Stomach (tissue), 9 donors: Measurements from ENCODE around the gene FXYD2. TPM values are rescaled to one million over a fixed set of nuclear protein-coding genes. Genes with fewer than 3 reads are reported as not detected.

Source experiments
- DNase-seq, 2 donors: peaks; one replicate each; pipeline versions ENCODE4 v3.0.0 to v3.0.0-alpha.2; 2013 to 2019
- H3K27ac ChIP-seq, 5 donors: fragments of 200-600 bp in 4 of 5; sonication (generic) in 4 of 5; one replicate each; pipeline ENCODE4 v1.5.1; 2013 to 2019; ENCODE audit warnings: mild to moderate bottlenecking in 1 of 5, moderate library complexity in 1 of 5
- H3K27me3 ChIP-seq, 3 donors: fragments of 200-600 bp; sonication (generic); one replicate each; pipeline ENCODE4 v1.5.1; 2017 to 2019; ENCODE audit warnings: mixed run types in 1 of 3
- H3K36me3 ChIP-seq, 4 donors: fragments of 200-600 bp; sonication (generic); 1 replicate in 3 of 4; 2 replicates in 1 of 4; pipeline ENCODE4 v1.5.1; 2016 to 2019
- H3K4me1 ChIP-seq, 4 donors: fragments of 200-600 bp; sonication (generic); one replicate each; pipeline ENCODE4 v1.5.1; 2016 to 2019
- H3K4me3 ChIP-seq, 4 donors: fragments of 200-600 bp; sonication (generic) in 3 of 4; one replicate each; pipeline ENCODE4 v1.5.1; 2016 to 2019; ENCODE audit warnings: mild to moderate bottlenecking in 1 of 4
- H3K9me3 ChIP-seq, 4 donors: fragments of 200-600 bp; sonication (generic); one replicate each; pipeline ENCODE4 v1.5.1; 2016 to 2019
- EP300 ChIP-seq: sonication (generic); formaldehyde crosslinking; IDR thresholded peaks from one replicate; pipeline ENCODE4 v1.6.1; 2017; ENCODE audit warnings: antibody characterized with exemption
- POLR2A ChIP-seq, 4 donors: fragments of 450-650 bp; IDR thresholded peaks; one replicate each; pipeline ENCODE4 v1.6.1; 2016; ENCODE audit warnings: antibody characterized with exemption in 4 of 4, control low read depth in 2 of 4, mild to moderate bottlenecking in 1 of 4, moderate library complexity in 1 of 4
- POLR2AphosphoS5 ChIP-seq, 3 donors: sonication (generic); formaldehyde crosslinking; IDR thresholded peaks; one replicate each; pipeline ENCODE4 v1.6.1; 2016; ENCODE audit warnings: antibody characterized with exemption in 3 of 3
- WGBS, 5 donors: extraction: QIAGEN DNeasy Blood & Tissue Kit in 3 of 5; methylation state at CpG; one replicate each; pipeline versions ENCODE4 v1.1.5 to v1.1.7; 2013 to 2018; 5-methylcytosine and 5-hydroxymethylcytosine counted together
- intact Hi-C: fragments of 100-400 bp; cut with DNase I; formaldehyde crosslinking; loops from one replicate; pipeline ENCODE4 v1.15.1; 2023; ENCODE audit warnings: low total_unique reads
- polyA plus RNA-seq, 3 donors: library from polyadenylated mRNA; stranded (reverse); fragments of 200-250 nt; gene quantifications; one replicate each; pipeline ENCODE4 v1.2.3, GENCODE V29; 2013
- total RNA-seq, 5 donors: library from RNA; depleted of rRNA; stranded (reverse); fragments of >200 nt; gene quantifications; one replicate each; pipeline versions ENCODE4 v1.1.0 to v1.2.3, GENCODE V29; 2014 to 2016
- TF ChIP-seq, protein P1 (sequence below), 7 experiments: fragments of 450-650 bp in 4 of 7; fragments of 200-600 bp in 3 of 7; sonication (generic) in 3 of 7; IDR thresholded peaks; one replicate each; pipeline ENCODE4 v1.5.1; 2016 to 2019; ENCODE audit warnings: antibody characterized with exemption in 7 of 7, control low read depth in 2 of 7, mild to moderate bottlenecking in 1 of 7
- donor health status: healthy with polysubstance abuse.
- donor health status: Bipolar disorder and iron deficiency.
- donor health status: healthy.

Gene FXYD2
- total and polyA plus RNA-seq, 8 donors: 0.45 to 7.8 (median 4.0) TPM; not detected in 3

DNA sequence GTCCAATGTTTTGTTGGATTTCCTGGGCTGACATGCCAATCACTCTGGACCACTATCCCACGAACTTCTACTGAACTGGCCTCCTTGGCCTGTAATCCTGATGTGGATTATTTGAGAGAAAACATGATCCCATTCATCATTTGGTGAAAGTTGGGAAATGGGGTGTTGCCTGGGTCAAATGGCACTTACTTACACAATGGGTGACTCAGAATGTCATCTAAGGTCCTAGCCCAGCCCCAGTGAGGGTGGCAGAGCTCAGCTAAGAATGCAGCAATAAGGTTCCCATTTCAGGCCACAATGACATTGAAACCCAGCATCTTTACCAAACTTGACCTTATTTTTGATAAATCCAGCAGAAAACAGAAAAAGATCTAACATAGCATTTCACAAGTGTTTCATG, 19.5 kb downstream of the FXYD2 start:
- no peak for DNase-seq
- H3K27me3 ChIP-seq: peaks cover 0 to 31% (median 16%) of the 10 kb centered on the region in 3 donors
- peaks cover 0 to 26% (median 11%) of the 10 kb centered on the region in 4 donors for H3K4me1 ChIP-seq
- H3K27ac ChIP-seq: no peak overlapping the region
- no peaks in the 10 kb centered on the region for H3K9me3 ChIP-seq
- no peak overlapping the region for H3K4me3 ChIP-seq
- TF ChIP-seq EP300 (no peak), POLR2A (IDR thresholded peaks at IDR 0.05) (no peak)
- WGBS, 5 donors: 26 to 54% (median 31%) methylated on average over 1 of the region's 1 CpG
- H3K36me3 ChIP-seq: no peaks in the 10 kb centered on the region
- intact Hi-C loops: no loop called here

DNA sequence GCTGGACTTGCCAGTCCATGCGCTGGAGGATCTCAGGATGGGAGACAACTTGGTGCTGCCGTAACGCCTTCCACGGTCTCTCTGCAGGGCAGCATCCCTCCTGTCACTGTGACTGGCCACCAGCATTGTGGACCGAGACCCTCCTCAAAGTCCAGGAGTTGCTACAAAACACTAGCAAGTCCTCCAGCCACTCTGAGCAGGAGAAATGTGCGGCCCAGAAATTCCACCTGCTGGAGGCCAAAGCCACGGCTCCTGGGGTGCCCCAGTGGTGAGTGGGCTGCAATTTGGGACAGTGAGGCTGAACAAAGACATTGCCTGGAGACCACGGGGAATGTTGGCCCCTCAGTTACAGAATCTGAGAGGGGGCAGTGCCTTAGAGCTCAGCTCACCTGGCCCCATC, 20.6 kb downstream of the FXYD2 start:
- Histone ChIP-seq H3K4me3 (no peak overlapping the region), H3K27ac (no peak overlapping the region), H3K9me3 (no peaks in the 10 kb centered on the region), H3K36me3 (no peaks in the 10 kb centered on the region), H3K27me3 (peaks cover 0 to 30% (median 11%) of the 10 kb centered on the region in 3 donors), H3K4me1 (peaks cover 0 to 18% (median 4%) of the 10 kb centered on the region in 4 donors)
- intact Hi-C loops: no loop called here
- DNase-seq: no peak
- TF ChIP-seq EP300 (no peak), POLR2AphosphoS5 (IDR thresholded peaks at IDR 0.05) (no peak), POLR2A (IDR thresholded peaks at IDR 0.05) (no peak)
- TF ChIP-seq, protein P1, sequence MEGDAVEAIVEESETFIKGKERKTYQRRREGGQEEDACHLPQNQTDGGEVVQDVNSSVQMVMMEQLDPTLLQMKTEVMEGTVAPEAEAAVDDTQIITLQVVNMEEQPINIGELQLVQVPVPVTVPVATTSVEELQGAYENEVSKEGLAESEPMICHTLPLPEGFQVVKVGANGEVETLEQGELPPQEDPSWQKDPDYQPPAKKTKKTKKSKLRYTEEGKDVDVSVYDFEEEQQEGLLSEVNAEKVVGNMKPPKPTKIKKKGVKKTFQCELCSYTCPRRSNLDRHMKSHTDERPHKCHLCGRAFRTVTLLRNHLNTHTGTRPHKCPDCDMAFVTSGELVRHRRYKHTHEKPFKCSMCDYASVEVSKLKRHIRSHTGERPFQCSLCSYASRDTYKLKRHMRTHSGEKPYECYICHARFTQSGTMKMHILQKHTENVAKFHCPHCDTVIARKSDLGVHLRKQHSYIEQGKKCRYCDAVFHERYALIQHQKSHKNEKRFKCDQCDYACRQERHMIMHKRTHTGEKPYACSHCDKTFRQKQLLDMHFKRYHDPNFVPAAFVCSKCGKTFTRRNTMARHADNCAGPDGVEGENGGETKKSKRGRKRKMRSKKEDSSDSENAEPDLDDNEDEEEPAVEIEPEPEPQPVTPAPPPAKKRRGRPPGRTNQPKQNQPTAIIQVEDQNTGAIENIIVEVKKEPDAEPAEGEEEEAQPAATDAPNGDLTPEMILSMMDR (IDR thresholded peaks at IDR 0.05): no peak
- 89 to 97% (median 92%) methylated on average over 7 to 8 of the region's 8 CpGs for WGBS, 5 donors

DNA sequence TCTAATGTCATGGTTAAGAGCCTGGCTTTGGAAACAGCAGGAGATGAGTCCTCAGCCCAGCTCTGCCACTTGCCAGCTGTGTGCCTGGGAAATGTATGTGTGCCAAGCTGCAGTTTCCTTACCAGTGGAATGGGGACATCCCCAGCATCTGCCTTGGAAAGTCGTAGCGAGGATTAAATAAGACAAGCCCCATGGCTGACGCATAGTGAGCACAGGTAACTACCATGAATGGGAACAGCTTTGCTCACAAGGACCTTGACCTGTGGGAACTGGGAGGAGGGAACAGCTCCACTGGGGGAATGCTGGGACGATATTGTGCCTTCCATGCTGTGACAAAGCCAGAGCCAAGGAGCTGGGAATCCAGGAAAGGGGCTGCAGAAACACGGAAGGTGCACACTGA, 24.9 kb downstream of the FXYD2 start:
- WGBS, 5 donors: 41 to 70% (median 45%) methylated on average over 5 of the region's 5 CpGs
- no peaks in the 10 kb centered on the region for H3K9me3 ChIP-seq
- H3K27ac ChIP-seq: no peak overlapping the region
- TF ChIP-seq POLR2AphosphoS5 (IDR thresholded peaks at IDR 0.05) (no peak), POLR2A (IDR thresholded peaks at IDR 0.05) (no peak), EP300 (no peak)
- TF ChIP-seq, protein P1 (IDR thresholded peaks at IDR 0.05): no peak
- peaks cover 14 to 53% (median 39%) of the 10 kb centered on the region in 3 donors for H3K27me3 ChIP-seq
- H3K36me3 ChIP-seq: no peaks in the 10 kb centered on the region
- DNase-seq: no peak
- H3K4me1 ChIP-seq: peaks cover 20 to 26% (median 23%) of the 10 kb centered on the region in 4 donors
- no peak overlapping the region for H3K4me3 ChIP-seq
- intact Hi-C loops: loop anchor here (10.0 kb wide), 1 partner anchor 375 kb away; no protein-coding TSS in a partner anchor

DNA sequence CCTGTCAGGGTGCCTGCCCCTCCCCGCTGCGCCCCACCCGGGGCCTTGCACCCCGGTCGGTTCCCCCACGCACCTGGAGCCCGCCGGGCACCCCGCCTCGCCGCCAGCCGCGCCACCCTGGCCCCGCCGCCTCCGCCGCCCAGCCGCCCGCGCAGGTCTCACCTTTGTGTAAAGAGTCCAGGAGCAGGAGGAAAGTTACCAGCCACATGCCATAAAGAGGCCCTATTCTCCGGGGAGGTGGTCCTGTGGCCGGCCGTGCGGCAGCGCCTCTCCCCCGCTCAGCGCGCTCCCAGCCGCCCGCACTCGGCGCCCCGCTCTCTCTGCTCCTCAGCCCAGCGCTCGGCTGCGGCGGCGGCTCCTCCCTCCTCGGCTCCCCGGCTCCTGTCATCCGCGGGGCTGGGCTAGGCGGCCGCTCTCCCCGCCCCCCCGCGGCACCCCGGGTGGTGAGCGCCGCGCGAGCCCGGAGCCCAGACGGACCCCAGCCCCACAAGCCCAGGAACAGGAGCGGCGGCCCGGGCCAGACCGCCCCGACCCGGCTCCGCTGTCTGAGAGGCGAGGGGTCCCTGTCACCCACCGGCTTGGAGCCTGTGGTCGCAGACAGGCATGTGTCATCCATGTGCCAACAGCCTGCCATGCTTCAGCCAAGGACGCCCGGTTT, 27.5 kb downstream of the FXYD2 start, which contains the start of gene DSCAML1:
Gene DSCAML1, minus strand, starts transcription at position 345 of the 658 bp plus-strand sequence. Its CDS starts 137 bp downstream, at position 208.
- Histone ChIP-seq H3K4me3 (peak within 1 kb of the TSS; percentile 30 to 45 (median 40)), H3K27ac (no peak within 1 kb of the TSS), H3K36me3 (no peaks in the 10 kb centered on the region), H3K27me3 (peaks cover 14 to 80% (median 60%) of the 10 kb centered on the region in 3 donors), H3K9me3 (no peaks in the 10 kb centered on the region), H3K4me1 (peaks cover 20 to 26% (median 23%) of the 10 kb centered on the region in 4 donors)
- WGBS, 5 donors: 0 to 7% (median 4%) methylated on average over 11 to 66 of the region's 66 CpGs
- TF ChIP-seq EP300: no peak
- TF ChIP-seq POLR2AphosphoS5 (IDR thresholded peaks at IDR 0.05): no peak
- TF ChIP-seq POLR2A (IDR thresholded peaks at IDR 0.05): no peak
- TF ChIP-seq, protein P1 (IDR thresholded peaks at IDR 0.05): no peak
- intact Hi-C loops: loop anchor here (10.0 kb wide), 1 partner anchor 372 kb away; no protein-coding TSS in a partner anchor
- DNase-seq: peak in 1 of 2 donors; percentile 75
